B cell (primary cell): ENCODE measurements around the gene CACNG4.

Source experiments
- EZH2 ChIP-seq: IDR thresholded peaks from 2 replicates; pipeline ENCODE4 v1.6.1; 2012; ENCODE audit warnings: borderline replicate concordance, low read depth, mild to moderate bottlenecking, moderate library complexity, low read length; ENCODE audit not compliant: insufficient read depth, poor library complexity, severe bottlenecking
- TF ChIP-seq, protein P1 (sequence below): fragments of 200-600 bp; IDR thresholded peaks from one replicate; pipeline ENCODE4 v1.8.0; 2022; ENCODE audit warnings: antibody characterized with exemption, mild to moderate bottlenecking

DNA sequence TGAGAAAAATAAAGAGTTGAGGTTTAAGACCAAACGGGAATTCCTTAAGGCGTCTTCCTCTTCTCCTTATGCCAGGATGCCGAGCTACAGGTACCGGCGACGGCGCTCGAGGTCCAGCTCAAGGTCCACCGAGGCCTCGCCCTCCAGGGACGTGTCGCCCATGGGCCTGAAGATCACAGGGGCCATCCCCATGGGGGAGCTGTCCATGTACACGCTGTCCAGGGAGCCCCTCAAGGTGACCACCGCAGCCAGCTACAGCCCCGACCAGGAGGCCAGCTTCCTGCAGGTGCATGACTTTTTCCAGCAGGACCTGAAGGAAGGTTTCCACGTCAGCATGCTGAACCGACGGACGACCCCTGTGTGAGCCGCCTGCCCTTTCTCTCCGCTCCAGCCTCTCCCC is 66.1 kb downstream of the CACNG4 start:
- TF ChIP-seq, protein P1, sequence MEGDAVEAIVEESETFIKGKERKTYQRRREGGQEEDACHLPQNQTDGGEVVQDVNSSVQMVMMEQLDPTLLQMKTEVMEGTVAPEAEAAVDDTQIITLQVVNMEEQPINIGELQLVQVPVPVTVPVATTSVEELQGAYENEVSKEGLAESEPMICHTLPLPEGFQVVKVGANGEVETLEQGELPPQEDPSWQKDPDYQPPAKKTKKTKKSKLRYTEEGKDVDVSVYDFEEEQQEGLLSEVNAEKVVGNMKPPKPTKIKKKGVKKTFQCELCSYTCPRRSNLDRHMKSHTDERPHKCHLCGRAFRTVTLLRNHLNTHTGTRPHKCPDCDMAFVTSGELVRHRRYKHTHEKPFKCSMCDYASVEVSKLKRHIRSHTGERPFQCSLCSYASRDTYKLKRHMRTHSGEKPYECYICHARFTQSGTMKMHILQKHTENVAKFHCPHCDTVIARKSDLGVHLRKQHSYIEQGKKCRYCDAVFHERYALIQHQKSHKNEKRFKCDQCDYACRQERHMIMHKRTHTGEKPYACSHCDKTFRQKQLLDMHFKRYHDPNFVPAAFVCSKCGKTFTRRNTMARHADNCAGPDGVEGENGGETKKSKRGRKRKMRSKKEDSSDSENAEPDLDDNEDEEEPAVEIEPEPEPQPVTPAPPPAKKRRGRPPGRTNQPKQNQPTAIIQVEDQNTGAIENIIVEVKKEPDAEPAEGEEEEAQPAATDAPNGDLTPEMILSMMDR = no peak
- TF ChIP-seq EZH2 = no peak
